WI38 (cell line): ENCODE results near the gene RHOC.
A peak's percentile ranks its signal among the peaks of the same experiment; 100 is the strongest.

Experiments used
- H3K4me3 ChIP-seq: 2 replicates; pipeline ENCODE4 v1.5.1; 2011; ENCODE audit warnings: low read depth, mild to moderate bottlenecking, control low read depth, low read length
- CTCF ChIP-seq: IDR thresholded peaks from 2 replicates; pipeline ENCODE4 v1.5.1; 2012; ENCODE audit warnings: low read depth, mild to moderate bottlenecking, control low read depth, low read length

The RHOC gene

GRCh38 chr1:112675728-112676381 lies 31.1 kb downstream of the RHOC start:
- peak overlapping the region; percentile 81 for H3K4me3 ChIP-seq
- no peak for TF ChIP-seq CTCF

GRCh38 chr1:112674986-112675727 lies 31.8 kb downstream of the RHOC start:
- no peak for TF ChIP-seq CTCF
- peak overlapping the region; percentile 81 for H3K4me3 ChIP-seq

- H3K4me3 ChIP-seq: peak within 1 kb of the TSS; percentile 81
- TF ChIP-seq CTCF: no peak
Measured at GRCh38 chr1:112674440-112674985, 32.4 kb downstream of the RHOC start, which contains the start of gene MOV10. Gene MOV10, plus strand, starts transcription at chr1:112674659. Its CDS starts 254 bp downstream, at chr1:112674913.

GRCh38 chr1:112673592-112674439 lies 33.1 kb downstream of the RHOC start:
- H3K4me3 ChIP-seq: peak overlapping the region; percentile 81
- peak; percentile 46; the same call in 1 of the 2 replicates for TF ChIP-seq CTCF

- no peak overlapping the region for H3K4me3 ChIP-seq
- TF ChIP-seq CTCF: no peak
Measured at GRCh38 chr1:112672842-112673241, 34.1 kb downstream of the RHOC start.

GRCh38 chr1:112672009-112672408 lies 34.9 kb downstream of the RHOC start:
- no peak for TF ChIP-seq CTCF
- no peak overlapping the region for H3K4me3 ChIP-seq
